GM21360 (cell line): ENCODE data around the gene ATOH8.
"Not testable (repeated sequence)": the region's sequence is repeated elsewhere in the genome, so short reads cannot be mapped to it uniquely, and the experiment has no call there.

Experiments
- ATAC-seq: cut with Tn5 transposase; IDR thresholded peaks from one replicate; pipeline ENCODE4 v1.9.1; 2021; ENCODE audit warnings: mild to moderate bottlenecking, moderate library complexity; ENCODE audit not compliant: unreplicated experiment

Gene ATOH8

GRCh38 chr2:85826990-85827878 is 73.4 kb downstream of the ATOH8 start:
- peak; percentile 66 for ATAC-seq

DNA sequence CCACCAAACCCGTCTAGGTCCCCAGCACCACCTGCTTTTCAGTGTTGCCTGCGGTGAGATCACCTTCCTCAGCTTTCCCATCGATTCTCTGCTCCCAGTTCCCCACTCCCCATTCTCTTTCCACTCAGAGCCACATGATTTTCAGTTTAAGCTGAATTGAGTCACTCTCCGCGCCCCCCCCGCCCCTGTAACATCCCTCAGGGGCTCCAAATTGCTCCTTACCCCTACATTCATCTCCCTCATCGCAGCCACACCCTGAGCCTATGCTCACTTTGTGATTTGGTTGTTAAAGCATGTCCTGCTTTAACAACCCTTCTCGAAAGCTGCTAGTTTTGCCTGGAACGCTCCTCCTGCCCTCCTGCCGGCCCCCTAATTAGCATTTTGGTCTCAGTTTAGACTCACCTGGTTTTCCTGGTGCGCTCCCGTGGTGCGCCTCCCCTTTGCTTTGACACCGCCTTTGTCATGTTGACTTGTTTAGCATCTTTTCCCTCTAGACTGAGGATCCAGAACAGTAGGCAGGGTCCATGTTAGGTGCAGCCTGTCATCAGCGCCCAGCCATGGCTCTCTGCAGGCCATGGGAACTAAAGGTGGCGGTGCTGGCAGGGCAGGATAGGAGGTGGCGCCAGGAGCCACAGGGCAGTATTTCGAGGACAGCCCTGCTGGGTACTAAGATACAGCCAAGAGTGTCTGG is 74.2 kb downstream of the ATOH8 start:
- no peak for ATAC-seq

DNA sequence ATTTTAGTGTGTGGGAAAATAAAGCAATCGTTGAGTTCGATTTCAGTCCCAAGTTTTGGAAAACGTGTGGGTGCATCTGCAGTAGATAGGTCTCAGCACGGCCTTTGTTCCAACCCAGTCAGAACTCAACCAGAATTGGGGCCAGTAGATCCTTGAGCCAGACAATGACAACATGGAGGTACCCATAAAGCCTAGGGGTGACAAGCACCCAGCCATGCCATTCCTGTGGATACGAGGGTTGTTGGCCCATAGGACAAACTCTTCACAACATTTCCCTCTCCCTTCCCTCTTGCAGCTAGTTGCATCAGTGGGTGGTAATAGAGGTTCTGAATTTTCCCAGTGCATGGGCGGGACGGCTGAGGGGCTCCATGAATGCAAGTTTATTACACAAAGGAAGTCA is 74.9 kb downstream of the ATOH8 start:
- no peak for ATAC-seq

DNA sequence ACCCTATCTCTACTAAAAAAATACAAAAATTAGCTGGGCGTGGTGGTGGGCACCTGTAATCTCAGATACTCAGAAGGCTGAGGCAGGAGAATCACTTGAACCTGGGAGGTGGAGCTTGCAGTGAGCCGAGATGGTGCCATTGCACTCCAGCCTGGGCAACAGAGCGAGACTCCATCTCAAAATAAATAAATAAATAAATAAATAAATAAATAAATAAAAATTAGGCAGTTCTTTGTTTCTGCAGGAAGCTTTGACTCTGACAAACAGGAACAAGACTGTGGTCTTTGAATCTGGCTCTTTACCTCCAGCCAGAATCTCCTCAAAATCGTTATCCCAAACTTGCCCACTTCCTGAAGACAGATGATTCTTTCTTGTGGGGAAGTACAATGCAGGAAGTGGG is 75.6 kb downstream of the ATOH8 start:
- ATAC-seq: not testable (repeated sequence)

- no peak for ATAC-seq
Observed at GRCh38 chr2:85830645-85831044, 76.9 kb downstream of the ATOH8 start.

GRCh38 chr2:85831735-85832134 is 77.9 kb downstream of the ATOH8 start:
- no peak for ATAC-seq

GRCh38 chr2:85834466-85834865 is 80.7 kb downstream of the ATOH8 start:
- no peak for ATAC-seq
